Left ventricle myocardium inferior (tissue), 1 donor: ENCODE results near the gene ASIC3. TPM values are rescaled to one million over a fixed set of nuclear protein-coding genes. Genes with fewer than 3 reads are reported as not detected.

Source experiments
- DNase-seq: peaks from one replicate; pipeline ENCODE4 v3.0.0-alpha.2; 2020
- H3K27ac ChIP-seq: fragments of 200-600 bp; replicated peaks from 2 replicates; pipeline ENCODE4 v1.8.0; 2021
- H3K27me3 ChIP-seq: fragments of 200-600 bp; 2 replicates; pipeline ENCODE4 v1.8.0; 2021; ENCODE audit warnings: low read depth
- H3K36me3 ChIP-seq: fragments of 200-600 bp; 2 replicates; pipeline ENCODE4 v1.8.0; 2021
- H3K4me1 ChIP-seq: fragments of 200-600 bp; 2 replicates; pipeline ENCODE4 v1.8.0; 2021
- H3K4me3 ChIP-seq: fragments of 200-600 bp; 2 replicates; pipeline ENCODE4 v1.8.0; 2021; ENCODE audit warnings: mild to moderate bottlenecking, moderate library complexity
- H3K9me3 ChIP-seq: fragments of 200-600 bp; replicated peaks from 2 replicates; pipeline ENCODE4 v1.8.0; 2021
- intact Hi-C: fragments of 100-400 bp; cut with micrococcal nuclease; formaldehyde crosslinking; loops from one replicate; pipeline ENCODE4 v1.11.0; 2022
- total RNA-seq: library from RNA; stranded (reverse); fragmentation: NEBNext Ultra II Directional; extraction: Animal tissue kit (Norgen Biotek cat#: 25700); gene quantifications from one replicate; pipeline ENCODE4 v1.2.1, GENCODE V29; 2021
- TF ChIP-seq, protein P1 (sequence below): fragments of 200-600 bp; IDR thresholded peaks from 2 replicates; pipeline ENCODE4 v1.8.0; 2021; ENCODE audit warnings: antibody characterized with exemption, mild to moderate bottlenecking, borderline replicate concordance
- donor health status: DM: no; HTN: yes; CAD: no; lungs with severe emphysema.

Gene ASIC3
- total RNA-seq, 1 donor from 2014 or later, result 5.3 TPM

DNA sequence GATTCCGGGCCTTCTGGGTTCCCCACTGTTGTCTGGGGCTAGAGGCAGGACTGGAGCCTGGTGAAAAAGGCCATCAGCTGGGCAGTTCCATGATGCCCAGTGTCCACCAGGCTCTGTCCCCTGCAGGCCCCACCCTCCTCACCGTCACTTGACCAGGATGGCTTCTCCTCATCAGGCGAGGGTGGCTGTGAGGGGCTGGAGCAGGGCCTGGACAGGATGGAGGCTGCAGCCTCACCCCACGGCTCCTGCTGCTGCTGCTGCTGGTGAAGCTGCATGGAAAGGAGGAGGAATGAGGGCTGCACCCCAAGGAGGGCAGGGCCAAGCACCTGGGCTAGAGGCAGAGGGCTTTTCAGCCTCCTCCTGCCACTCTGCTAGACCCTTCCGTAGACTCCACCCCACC lies 32.4 kb upstream of the ASIC3 start:
- no peak overlapping the region for H3K4me3 ChIP-seq
- peaks cover 57% of the 10 kb centered on the region for H3K4me1 ChIP-seq
- H3K27me3 ChIP-seq, result peaks cover 67% of the 10 kb centered on the region
- TF ChIP-seq, protein P1, sequence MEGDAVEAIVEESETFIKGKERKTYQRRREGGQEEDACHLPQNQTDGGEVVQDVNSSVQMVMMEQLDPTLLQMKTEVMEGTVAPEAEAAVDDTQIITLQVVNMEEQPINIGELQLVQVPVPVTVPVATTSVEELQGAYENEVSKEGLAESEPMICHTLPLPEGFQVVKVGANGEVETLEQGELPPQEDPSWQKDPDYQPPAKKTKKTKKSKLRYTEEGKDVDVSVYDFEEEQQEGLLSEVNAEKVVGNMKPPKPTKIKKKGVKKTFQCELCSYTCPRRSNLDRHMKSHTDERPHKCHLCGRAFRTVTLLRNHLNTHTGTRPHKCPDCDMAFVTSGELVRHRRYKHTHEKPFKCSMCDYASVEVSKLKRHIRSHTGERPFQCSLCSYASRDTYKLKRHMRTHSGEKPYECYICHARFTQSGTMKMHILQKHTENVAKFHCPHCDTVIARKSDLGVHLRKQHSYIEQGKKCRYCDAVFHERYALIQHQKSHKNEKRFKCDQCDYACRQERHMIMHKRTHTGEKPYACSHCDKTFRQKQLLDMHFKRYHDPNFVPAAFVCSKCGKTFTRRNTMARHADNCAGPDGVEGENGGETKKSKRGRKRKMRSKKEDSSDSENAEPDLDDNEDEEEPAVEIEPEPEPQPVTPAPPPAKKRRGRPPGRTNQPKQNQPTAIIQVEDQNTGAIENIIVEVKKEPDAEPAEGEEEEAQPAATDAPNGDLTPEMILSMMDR, result no peak
- no peak for DNase-seq
- intact Hi-C loops, result no loop called here
- no peaks in the 10 kb centered on the region for H3K9me3 ChIP-seq
- H3K27ac ChIP-seq, result no peak overlapping the region
- no peaks in the 10 kb centered on the region for H3K36me3 ChIP-seq

DNA sequence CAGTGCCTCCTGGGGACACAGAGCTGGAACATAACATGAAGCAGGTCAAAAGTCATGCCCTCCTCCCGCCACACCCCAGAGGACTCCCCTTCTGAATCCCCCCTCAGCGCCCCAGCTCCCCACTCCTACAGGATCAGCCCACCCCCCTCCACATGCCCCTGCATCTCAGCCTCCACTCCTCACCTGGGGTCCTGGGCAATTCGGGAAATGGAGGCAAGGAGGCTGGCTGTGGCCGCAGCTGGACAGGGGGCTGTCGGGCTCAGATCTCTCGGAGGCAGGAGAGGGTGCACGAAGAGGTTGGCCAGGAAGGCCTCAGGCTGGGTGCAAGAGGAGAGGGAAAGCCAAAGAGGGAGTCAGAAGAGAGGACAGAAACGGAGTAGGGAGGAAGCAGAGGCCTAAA lies 31.8 kb upstream of the ASIC3 start:
- intact Hi-C loops, result no loop called here
- Histone ChIP-seq H3K4me3 (no peak overlapping the region), H3K27ac (no peak overlapping the region), H3K27me3 (peaks cover 72% of the 10 kb centered on the region), H3K4me1 (peaks cover 53% of the 10 kb centered on the region), H3K36me3 (no peaks in the 10 kb centered on the region), H3K9me3 (no peaks in the 10 kb centered on the region)
- TF ChIP-seq, protein P1, result no peak
- no peak for DNase-seq

DNA sequence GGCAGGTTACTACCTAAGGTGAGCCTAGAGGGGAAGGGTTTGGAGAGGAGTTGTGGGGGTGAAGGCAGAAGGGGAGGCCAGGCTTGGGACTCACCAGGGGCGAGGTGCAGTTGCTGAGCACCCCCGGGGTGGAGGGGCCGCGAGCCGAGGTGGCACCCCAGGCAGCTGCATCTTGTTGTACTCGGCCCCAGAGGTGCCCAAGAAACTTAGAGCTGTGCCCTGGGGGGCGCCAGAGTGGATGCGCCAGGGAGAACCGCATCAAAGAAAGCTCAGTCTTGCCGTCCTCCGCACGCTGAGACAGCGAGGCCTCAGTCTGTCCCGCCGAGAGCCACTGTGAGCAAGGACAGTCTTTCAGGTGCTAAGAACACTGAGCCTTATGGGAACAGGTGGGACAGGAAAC lies 31.4 kb upstream of the ASIC3 start:
- Histone ChIP-seq H3K27me3 (peaks cover 75% of the 10 kb centered on the region), H3K4me1 (peaks cover 51% of the 10 kb centered on the region), H3K9me3 (no peaks in the 10 kb centered on the region), H3K36me3 (no peaks in the 10 kb centered on the region), H3K27ac (no peak overlapping the region), H3K4me3 (no peak overlapping the region)
- TF ChIP-seq, protein P1, result no peak
- no peak for DNase-seq
- intact Hi-C loops, result no loop called here

DNA sequence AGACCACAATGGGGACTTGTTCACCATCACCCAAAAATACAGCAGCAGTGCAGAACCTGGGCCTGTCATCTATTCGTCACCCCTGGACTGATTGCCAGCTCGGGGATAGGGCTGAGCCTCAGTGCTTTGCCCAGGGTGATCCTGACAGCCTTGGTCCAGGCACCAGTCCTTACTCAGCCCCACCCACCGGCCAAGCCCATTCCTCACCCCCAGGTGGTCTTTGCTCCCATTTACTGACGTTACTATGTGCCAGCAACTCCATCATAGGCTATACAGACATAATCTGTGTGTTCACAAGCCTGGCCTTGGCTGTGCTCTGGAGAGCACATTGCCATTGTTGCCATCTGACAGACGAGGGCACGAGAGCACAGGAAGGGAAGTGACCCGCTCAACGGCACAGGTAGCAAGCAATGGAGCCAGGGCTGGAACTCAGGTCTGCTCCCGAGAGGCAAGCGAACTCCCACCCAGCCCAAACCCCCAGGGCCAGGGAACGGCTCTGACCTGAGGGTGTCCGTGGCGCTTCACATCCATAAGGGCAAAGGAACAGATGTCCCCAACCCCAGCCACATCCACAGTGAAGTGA lies 30.9 kb upstream of the ASIC3 start:
- peaks cover 73% of the 10 kb centered on the region for H3K27me3 ChIP-seq
- H3K9me3 ChIP-seq, result no peaks in the 10 kb centered on the region
- H3K4me1 ChIP-seq, result peaks cover 46% of the 10 kb centered on the region
- H3K4me3 ChIP-seq, result no peak overlapping the region
- intact Hi-C loops, result no loop called here
- no peak overlapping the region for H3K27ac ChIP-seq
- TF ChIP-seq, protein P1, result no peak
- no peaks in the 10 kb centered on the region for H3K36me3 ChIP-seq
- no peak for DNase-seq

DNA sequence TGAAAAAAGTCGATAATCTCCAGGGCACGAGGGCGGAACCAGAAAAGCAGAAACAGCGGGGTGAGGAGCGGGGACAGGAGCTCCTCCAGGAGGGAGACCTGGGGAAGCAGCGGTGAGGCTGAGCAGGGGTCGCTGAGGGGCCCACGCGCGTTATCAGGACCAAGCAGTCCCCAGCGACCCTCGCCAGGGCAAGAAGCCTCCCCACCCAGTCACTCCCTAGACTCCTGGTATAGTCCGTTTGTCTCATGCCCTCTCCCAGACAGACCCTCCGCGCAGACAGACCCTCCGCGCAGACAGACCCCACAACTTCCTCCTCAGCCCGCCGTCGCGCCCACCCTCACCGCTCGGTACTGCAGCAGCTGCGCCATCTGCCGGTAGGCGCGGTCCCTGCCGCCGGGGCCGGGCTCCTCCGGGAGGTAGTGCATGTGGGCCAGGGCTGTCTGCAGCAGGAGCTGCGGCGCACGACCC lies 30.3 kb upstream of the ASIC3 start:
- Histone ChIP-seq H3K27me3 (peaks cover 74% of the 10 kb centered on the region), H3K36me3 (no peaks in the 10 kb centered on the region), H3K27ac (no peak overlapping the region), H3K9me3 (no peaks in the 10 kb centered on the region), H3K4me3 (peak overlapping the region; percentile 49), H3K4me1 (peaks cover 40% of the 10 kb centered on the region)
- intact Hi-C loops, result no loop called here
- peak; percentile 67 for DNase-seq
- TF ChIP-seq, protein P1, result peak; percentile 95
